Stimulated activated CD4-positive, alpha-beta T cell treated with anti-CD3 and anti-CD28 coated beads, Interleukin-12 subunit alpha, Interleukin-12 subunit beta, amount 100 ng/mL, for 24 hours (primary cell): ENCODE results near the gene EGLN3.
"Not testable (repeated sequence)": the region's sequence is repeated elsewhere in the genome, so short reads cannot be mapped to it uniquely, and the experiment has no call there.

Experiments used
- DNase-seq, 2 experiments: peaks; one replicate each; pipeline ENCODE4 v3.0.0-alpha.2; 2020; ENCODE audit warnings: low read depth in 2 of 2

The EGLN3 gene

DNA sequence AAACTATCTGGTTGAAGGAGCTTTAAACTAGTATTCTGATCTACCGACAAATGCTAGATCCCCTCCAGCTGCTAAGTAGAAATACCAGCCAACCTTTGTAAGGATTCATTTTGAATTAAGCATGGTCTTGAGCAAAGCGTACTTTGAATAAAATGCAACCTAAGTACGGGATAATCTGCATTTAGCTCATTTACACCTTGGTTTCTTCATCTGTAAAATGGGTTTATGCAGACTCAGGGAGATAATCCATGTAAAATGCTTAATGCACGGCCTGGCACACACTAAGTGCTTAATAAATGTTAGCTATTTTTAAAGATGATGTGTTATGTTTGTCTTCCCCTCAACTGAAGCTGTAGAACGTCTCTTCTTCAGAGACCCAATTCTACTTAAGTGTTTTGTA lies 15.9 kb downstream of the EGLN3 start:
- DNase-seq: no peak

DNA sequence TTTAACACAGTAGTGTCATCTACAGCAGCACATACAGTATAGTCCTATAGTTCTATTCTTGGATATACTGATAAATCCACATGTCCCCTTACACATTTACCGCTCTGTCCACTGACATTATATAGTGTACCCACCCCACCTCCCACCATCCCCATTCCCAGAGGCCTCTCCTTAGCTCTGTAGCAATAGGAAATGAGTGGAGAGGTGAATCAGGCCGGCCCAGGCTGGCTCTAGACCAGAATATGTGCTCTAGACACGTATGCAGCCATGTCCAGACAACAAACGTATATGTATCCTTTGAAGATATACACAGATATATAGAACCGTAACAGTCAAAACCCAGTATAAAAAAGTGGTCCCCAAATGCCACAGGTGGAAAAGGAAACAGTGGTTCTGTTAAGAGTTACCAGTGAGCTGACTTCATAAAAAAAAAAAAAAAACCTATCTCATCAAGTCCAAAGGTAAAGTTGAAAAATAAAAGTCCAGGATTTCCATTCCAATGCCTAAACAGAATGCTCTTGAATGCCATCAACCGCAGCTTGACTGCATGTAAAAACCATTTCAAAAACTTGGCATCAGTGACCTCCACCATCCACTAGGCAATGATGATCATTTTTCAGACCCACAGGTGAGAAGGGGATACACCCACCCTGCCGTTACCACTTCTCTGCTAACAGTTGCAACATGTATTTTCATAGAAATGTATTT lies 16.7 kb downstream of the EGLN3 start:
- no peak for DNase-seq

DNA sequence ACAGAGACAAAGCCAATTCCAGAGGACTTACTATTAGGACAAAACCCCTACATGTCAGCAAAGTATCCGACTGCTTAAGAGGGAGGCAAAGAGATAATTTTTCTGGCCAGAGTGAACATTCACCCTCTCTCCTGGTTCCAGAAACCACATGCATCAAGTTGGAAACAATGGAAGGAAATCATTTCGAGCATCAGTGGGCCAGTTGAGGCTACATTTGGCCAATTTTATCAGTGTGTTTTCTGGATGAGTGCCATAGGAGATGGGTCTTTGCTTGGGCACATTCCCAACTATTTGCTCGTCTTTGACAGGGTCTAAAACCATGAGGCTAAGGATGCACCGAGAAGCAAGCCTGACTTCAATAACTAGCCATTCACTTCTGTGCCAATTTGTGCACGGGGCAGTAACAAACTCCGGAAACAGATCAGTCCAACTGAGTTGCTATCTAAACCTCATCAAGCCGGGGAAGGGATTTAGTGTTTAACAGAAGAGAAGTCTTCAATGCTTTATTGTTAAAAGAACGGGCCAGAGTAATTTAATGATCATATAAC lies 17.4 kb downstream of the EGLN3 start:
- no peak for DNase-seq

DNA sequence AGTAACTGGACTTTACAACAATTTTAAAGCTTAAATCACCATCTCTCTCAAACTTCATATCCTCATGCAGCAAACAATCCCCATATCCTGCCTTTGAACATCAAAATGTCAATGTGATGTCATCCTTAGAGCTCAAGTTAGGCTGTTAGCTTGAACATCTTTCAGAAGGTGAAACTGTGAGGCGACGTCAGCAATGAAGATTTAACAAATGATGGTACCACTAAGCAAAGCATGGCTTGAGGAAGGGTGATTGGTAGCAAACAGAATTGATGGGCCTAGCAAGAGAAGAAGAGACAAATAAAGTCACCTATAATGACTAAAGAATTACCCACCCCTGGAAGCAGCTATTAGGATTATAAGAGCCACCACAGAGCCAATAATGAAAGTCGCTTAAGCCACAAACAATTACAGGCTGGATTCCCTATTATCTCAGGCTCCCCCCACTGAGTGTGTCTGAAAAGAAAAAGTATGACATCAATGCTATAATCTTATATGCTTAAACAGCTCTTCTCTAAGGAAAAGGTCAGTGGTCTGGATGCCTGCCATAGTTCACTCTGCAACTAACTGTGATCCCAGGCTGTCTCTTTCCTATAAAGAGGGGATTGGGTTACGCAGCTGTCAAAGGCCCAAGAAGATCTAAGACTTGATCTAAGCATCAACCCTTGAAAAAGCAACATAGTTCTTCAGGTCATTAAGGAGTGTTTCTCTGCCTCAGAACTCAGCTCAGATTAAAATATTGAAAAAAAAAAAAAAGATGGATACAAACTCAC lies 18.1 kb downstream of the EGLN3 start:
- no peak for DNase-seq

- no peak for DNase-seq
These were observed 18.8 kb downstream of the EGLN3 start for GRCh38 chr14:33932033-33932432.

DNA sequence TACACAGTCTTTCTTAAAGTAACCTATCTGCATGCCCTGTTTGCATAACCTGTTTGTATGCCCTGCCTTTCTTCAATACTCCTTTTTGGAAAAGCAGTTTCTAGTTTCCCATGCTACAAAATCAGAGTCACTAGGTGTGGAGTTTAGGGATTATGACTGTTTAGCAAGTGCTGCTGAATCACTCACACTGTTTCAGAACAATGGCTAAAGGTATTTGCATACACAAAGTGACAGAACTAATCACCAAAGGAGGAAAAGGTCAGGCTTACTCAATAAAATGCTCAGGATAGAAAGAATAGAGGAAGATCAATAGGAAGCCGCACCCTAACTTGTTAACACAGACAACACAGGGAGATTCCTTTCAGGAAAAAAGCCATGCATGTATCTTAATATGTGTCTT lies 19.4 kb downstream of the EGLN3 start:
- DNase-seq: no peak

- no peak for DNase-seq
These were observed 20.4 kb downstream of the EGLN3 start for GRCh38 chr14:33930439-33930838.

GRCh38 chr14:33929799-33930408 lies 21.0 kb downstream of the EGLN3 start:
- DNase-seq: no peak

- DNase-seq: no peak
These were observed 22.0 kb downstream of the EGLN3 start for GRCh38 chr14:33928895-33929294.

DNA sequence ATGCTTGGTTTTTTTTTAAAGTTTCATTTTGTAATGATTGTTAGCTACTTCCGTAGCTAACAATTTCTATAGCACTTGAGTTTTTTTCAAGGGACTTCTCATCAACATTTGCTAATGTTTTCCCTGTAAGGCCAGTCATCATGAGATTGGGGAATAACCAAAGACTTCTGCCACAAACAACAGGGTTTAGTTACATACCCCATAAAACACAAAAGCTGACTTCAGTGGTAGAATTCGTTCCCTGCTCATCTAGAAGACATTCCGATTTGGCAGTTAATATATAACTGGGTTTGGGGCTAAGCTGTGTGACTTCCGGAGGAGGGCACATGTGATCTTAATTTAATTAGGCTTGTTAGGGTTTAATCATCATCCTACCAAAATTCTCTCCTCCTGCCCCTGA lies 22.9 kb downstream of the EGLN3 start:
- no peak for DNase-seq

GRCh38 chr14:33926967-33927366 lies 23.9 kb downstream of the EGLN3 start:
- DNase-seq: not testable (repeated sequence)

DNA sequence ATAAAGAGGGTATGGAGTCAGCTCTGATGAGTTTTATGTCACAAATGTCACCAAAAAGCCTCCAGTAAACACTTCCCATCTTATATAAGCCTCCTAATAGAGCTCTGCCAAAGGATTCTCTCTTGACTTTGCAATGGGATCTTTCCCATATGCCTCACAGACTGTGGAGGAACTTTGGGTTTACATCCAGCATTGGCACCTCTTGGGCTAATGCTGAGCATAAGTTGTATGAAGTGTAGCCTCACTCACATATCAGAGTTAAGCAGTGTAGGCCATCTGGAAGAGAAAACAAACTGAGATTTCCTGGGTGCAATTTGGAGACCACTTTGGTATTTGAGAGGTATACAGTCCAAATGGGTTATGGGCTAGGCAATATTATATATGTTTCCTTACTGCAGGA lies 24.9 kb downstream of the EGLN3 start:
- no peak for DNase-seq

GRCh38 chr14:33925235-33925634 lies 25.6 kb downstream of the EGLN3 start:
- no peak for DNase-seq

DNA sequence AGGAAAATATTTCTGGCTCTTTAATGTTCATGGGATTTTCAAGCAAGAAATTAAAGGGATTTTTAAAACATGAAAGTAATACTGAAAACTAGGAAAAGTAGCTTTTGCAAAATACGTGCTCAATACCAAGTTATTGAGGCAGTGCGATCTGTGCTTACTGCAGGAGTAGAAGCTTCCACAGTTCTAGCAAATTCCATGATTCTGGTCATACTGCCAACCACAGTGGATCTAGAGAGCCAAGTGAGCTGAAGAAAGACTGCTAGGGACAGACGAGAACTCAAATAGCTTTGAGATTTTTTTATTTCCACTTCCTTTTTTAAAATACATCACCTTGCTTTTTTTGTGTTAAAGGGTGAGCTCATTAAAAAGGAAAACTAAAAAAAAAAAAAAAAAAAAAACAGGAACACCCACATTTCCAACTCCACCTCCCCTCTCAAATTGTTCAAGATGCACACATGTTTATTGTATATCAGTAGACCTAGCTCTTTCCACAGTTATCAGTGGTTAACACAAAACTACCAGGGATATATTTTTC lies 26.2 kb downstream of the EGLN3 start:
- DNase-seq: no peak

DNA sequence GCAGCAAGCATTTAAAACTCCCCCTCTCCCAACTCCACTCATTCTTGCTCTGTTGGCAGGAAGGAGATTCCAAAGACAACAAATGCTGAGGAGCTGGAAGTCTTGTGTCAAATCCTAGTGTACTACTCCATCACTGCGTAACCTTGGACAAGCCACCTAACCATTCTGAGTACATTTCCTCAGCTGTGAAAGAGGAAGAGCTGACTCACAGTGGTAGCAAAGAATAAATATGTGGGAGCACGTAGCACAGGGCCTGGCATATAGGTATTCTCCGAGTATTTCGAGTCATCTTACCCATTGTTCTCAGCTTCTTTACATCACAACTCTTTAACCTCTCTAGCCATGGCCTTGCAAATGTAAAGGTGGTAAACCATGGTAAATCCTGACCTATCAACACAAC lies 28.7 kb downstream of the EGLN3 start:
- DNase-seq: no peak

GRCh38 chr14:33918256-33918655 lies 32.6 kb downstream of the EGLN3 start:
- no peak for DNase-seq

DNA sequence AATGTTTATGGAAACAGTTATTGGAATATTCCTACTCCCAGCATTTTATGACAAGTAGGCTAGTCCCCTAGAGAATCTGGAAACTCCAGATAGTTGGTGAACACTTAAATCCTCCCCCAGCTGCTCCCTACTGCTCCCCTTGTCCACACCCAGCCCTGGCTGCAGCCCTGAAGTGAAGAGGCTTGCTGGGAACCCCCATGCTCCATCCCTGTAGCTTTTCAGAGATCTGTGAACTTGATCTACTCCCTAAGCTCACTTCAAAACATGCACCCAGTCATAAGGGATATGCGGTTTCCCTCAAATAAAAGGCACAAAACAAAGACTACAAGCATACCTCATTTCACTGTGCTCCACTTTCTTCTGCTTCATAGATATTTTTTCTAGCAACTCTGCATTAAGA lies 33.2 kb downstream of the EGLN3 start:
- no peak for DNase-seq

- DNase-seq: no peak
These were observed 34.0 kb downstream of the EGLN3 start for GRCh38 chr14:33916663-33917565.

- DNase-seq: no peak
These were observed 35.2 kb downstream of the EGLN3 start for GRCh38 chr14:33915682-33916081.

DNA sequence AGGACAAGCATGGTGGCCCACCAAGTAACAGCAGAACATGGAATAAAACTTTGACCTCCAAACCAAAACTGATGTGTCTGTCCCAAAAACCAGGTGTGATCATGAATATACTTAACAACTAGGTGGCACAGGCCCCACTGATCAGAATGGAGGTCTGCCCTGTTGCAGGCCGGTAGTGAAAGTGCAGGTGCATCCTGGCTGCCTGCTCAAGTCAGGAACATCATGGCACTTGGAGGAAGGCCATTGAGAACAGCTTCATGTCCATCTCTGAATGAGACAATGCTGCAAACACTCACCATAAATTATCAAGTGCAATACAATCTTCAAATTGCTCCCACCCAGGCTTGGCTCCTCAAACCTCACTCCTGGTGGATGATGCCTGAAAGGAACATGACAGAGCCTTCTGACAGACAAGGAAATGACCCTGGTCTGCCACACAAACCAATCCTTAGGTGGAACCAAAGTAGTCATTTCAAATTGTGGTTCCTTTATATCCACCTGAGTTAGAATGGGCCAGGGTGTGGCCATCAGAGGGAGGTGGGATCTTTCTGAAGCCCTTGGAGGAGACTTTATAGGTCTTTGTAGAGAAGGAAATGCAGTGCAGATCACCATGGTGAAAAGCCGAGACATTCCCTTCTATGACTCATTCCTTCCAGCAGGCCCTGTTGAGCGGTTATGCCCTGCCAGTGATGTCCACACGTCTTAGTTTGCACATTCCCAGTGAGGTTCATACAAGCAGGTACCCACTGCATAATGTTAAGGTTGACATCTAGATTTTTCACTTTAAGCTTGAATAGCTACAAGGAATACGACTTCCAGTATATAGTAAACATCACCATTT lies 36.0 kb downstream of the EGLN3 start:
- DNase-seq: no peak

DNA sequence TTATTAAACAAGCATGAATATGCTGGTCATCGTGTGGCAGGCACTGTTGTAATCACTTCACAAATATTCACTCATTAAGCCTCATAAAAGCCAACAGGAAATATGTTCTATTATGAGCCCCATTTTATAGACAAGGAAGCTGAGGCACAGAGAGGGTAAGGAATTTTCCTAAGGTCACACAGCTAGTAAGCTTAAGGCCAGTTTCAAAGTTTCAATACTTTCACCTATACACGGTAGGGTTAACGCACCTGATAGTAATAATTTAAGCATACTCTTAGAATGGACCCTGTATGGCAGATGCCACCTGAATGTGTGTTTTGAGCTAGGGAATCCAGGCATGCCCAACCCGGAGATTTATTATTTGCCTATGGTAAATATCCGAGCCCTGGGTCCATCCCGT lies 39.8 kb downstream of the EGLN3 start:
- no peak for DNase-seq
